GM13977 (cell line): ENCODE data around the gene ALPI.

Experiments
- DNase-seq: peaks from one replicate; pipeline ENCODE4 v3.0.0; 2012; ENCODE audit warnings: low spot score
- in situ Hi-C: fragments of 300-500 bp; cut with MboI; formaldehyde crosslinking; loops from one replicate; pipeline ENCODE4 v1.12.0; 2022; ENCODE audit warnings: low sequenced_read_pairs, low pct_unique_long_range_greater_than_20kb, mixed read lengths, inconsistent platforms; ENCODE audit not compliant: unreplicated experiment
- TF ChIP-seq, protein P1 (sequence below): IDR thresholded peaks from 2 replicates; pipeline ENCODE4 v1.5.1; 2012; ENCODE audit warnings: mild to moderate bottlenecking, control low read depth; ENCODE audit not compliant: insufficient read depth; ENCODE audit errors: extremely low read depth, missing control alignments

ALPI gene

DNA sequence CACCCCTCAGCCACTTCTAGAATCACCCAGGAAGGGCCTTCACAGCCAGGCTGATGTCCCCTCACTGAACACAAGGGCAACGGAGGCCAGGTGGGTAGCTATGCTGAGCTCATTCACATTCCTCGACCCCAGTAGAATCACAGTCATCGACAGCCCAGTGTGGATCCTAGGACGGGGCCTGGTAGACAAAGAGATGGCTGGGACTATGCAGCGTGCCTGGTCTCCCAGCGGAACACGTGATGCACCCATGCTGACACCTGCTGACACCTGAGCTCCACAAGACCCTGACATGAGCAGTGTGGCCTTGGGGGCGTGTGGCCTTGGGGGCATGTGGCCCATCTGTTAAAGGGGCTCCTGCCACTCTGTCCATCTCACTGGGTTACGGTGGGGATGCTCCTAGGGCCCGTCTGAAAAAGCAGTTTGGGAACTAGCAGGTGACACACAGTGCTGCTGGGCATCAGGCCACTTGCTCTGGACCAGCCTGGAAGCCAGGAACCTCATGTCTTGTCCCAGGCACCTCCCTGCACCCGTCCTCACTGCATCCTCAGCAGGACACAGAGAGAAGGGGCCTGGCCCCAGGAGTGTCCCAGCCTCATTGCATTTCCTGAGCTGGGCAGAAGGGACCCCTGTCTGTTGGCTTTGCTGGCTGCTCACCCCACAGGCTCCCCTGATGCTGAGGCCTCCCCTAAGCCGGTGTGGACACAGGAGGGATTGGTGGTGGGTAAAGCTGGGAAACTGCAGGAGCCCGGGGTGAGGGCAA lies 22.0 kb downstream of the ALPI start:
- no peak for DNase-seq
- TF ChIP-seq, protein P1, sequence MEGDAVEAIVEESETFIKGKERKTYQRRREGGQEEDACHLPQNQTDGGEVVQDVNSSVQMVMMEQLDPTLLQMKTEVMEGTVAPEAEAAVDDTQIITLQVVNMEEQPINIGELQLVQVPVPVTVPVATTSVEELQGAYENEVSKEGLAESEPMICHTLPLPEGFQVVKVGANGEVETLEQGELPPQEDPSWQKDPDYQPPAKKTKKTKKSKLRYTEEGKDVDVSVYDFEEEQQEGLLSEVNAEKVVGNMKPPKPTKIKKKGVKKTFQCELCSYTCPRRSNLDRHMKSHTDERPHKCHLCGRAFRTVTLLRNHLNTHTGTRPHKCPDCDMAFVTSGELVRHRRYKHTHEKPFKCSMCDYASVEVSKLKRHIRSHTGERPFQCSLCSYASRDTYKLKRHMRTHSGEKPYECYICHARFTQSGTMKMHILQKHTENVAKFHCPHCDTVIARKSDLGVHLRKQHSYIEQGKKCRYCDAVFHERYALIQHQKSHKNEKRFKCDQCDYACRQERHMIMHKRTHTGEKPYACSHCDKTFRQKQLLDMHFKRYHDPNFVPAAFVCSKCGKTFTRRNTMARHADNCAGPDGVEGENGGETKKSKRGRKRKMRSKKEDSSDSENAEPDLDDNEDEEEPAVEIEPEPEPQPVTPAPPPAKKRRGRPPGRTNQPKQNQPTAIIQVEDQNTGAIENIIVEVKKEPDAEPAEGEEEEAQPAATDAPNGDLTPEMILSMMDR: no peak
- in situ Hi-C loops: no loop called here

- TF ChIP-seq, protein P1: no peak
- in situ Hi-C loops: no loop called here
- no peak for DNase-seq
Measured at GRCh38 chr2:232478571-232479340, 22.8 kb downstream of the ALPI start.

DNA sequence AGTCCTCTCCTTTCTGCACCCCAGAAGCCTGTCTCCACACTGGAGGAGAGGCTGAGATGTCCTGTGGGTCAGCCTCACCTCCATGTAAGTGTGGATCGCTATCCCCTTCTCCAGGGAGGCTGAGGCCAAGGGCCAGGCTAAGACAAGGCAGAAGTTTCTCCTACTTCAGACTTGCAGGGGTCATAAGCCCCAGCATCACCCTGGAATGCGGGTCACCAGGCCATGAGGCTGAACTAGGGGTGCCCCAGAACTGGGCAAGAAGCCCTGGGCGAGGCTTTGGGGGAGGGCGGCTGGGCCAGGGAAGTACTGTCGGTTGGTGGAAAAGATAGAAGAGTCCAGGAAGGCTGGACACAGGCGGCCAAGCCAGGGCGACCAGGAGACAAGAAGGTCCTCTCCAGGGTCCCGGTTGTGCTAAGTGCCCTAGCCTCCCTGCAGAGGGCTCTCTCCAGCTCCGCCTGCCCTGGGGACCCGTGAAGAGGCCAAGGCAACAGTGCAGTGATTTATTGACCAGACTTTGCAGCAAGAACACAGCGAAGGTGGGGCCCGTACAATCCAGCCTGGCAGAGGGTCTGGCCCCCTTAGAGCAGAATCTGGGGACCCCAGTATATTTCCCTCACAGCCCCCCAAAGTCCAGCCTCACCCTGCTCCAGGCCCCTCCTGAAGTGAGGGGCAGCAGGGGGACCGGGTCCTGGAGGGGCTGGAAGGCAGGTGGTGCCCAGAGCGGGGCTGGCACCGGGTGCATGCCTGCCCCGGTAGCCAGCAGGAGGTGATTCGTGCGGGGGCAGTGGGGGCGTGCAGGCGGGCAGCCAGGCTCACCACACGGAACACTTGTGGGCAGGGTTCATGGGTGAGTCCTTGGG lies 23.6 kb downstream of the ALPI start:
- TF ChIP-seq, protein P1: no peak
- no peak for DNase-seq
- in situ Hi-C loops: no loop called here

DNA sequence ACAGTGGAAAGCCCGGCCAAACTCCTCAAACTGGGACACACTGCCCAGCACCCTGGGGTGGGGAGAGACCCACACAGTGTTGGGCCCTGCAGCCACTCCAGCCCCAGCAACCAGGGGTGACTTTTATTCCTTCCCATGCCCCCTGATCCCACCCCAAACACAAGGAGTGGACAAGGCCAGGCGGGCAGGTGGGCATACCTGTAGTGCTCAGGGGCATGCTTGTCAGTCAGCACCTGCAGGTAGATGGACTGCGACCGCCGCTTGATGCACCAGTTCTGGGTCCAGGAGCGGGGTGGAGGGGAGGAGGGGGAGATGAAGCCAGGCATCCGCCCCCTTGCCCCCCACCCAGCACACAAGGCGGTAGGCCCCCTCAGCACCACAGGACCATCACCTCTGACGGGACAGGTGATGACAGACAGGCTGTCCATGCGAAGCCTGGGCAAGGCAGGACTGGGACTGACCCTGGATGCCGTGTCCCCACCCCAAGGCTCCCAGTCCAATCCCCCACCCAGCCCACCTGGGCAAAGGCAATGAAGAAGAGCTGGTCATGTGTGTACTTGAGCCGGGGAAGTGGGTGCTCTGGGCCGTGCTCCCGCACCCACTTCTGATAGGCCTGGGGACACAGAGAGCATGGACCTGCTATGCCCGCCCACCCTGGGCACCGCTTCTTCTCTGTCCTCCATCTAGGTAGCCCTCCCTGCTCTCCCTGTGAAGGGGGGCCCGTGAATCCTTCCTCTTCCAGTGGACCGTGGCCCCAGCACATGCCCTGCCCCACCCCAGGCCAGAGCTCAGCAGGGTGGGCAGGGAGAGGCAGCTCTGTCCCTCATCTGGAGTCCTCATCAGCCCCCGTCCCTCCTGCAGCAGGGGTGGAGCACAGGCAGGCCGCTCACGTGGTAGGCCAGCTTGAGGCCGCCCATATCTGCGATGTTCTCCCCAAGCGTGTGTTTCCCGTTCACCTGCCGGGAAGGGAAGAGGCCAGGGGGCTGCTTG lies 24.5 kb downstream of the ALPI start:
- in situ Hi-C loops: no loop called here
- DNase-seq: no peak
- TF ChIP-seq, protein P1: no peak

DNA sequence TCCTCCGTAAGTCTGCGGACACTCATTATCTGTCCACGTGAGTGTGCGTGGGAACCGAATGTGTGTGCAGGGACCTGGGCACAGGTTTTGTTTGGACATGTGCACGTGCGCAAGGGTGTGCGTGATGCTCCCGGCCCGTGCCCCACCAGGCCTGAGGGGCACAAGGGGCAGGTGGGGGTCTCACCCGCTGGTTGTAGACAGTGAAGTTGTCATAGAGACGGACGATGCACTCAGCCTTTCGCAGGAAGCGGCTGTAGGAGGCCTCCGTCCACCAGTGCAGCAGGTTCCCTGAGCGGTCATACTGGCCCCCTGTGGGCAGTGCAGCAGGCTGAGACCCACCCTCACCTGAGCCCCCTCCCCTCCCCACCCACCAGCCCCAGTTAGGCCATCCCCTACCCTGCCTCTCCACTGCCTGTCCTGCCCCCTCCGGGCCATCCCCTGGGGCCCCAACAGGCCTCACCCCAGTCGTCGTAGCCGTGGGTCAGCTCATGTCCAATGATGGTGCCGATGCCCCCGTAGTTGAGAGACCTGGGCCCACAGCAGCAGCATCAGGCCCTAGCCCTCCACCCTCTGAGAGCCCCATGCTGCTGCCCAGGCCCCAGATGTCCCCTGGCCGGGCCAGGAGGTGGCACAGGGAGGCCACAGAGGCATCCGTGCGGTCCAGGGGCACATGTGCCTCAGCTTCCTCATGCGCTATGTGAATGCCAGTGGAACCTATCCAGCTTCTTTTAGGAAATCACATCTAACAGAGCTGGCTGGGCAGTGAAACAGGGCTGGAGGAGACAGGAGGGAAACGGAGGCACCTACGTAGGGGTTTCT lies 25.6 kb downstream of the ALPI start:
- no peak for DNase-seq
- in situ Hi-C loops: no loop called here
- TF ChIP-seq, protein P1: no peak
